Skin of body (tissue), 2 donors: ENCODE results near the gene CDHR2. TPM values are rescaled to one million over a fixed set of nuclear protein-coding genes. Genes with fewer than 3 reads are reported as not detected.
"Not testable (repeated sequence)": the region's sequence is repeated elsewhere in the genome, so short reads cannot be mapped to it uniquely, and the experiment has no call there.

Experiments
- DNase-seq: peaks from one replicate; lab custom pipeline; 2025; lab: John Stamatoyannopoulos, UW
- total RNA-seq: library from RNA; depleted of rRNA; stranded (reverse); fragments of >200 nt; gene quantifications from one replicate; pipeline ENCODE4 v1.2.3, GENCODE V29; 2014

Gene CDHR2
- total RNA-seq, 1 donor from 2014 or later = not detected

GRCh38 chr5:176565760-176566288 is 16.7 kb downstream of the CDHR2 start:
- DNase-seq = no peak

DNA sequence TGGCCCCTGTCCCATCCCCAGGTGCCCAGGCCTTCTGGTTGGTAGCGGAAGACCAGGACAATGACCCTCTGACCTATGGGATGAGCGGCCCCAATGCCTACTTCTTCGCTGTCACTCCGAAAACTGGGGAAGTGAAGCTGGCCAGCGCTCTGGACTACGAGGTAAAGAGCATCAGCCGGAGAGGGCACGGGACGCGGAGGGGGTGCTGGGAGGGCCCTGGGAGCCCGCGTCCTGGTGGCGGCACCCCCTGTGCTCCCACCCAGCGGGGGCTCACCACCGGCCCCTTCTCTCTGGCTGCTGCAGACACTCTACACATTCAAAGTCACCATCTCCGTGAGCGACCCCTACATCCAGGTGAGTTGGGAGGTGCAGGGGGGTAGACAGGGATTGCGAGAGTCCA is 19.5 kb downstream of the CDHR2 start:
- DNase-seq = no peak

DNA sequence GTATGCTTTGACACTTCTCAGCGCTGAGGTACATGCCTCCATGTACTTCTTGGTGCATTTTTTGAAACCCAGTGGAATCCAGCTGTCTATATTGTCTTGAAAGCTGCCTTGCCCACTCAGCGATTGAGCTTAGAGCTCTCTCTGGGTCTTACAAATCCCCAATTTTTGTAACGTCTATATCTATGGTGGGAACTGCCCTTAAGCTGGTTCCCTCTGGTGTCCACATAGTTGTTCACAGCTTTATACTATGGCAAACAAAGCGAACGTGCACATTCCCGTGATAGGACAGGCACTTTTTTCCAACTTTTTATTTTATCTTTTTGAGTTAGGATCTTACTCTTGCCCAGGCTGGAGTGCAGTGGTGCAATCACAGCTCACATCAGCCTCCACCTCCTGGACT is 20.9 kb downstream of the CDHR2 start:
- DNase-seq = no peak

DNA sequence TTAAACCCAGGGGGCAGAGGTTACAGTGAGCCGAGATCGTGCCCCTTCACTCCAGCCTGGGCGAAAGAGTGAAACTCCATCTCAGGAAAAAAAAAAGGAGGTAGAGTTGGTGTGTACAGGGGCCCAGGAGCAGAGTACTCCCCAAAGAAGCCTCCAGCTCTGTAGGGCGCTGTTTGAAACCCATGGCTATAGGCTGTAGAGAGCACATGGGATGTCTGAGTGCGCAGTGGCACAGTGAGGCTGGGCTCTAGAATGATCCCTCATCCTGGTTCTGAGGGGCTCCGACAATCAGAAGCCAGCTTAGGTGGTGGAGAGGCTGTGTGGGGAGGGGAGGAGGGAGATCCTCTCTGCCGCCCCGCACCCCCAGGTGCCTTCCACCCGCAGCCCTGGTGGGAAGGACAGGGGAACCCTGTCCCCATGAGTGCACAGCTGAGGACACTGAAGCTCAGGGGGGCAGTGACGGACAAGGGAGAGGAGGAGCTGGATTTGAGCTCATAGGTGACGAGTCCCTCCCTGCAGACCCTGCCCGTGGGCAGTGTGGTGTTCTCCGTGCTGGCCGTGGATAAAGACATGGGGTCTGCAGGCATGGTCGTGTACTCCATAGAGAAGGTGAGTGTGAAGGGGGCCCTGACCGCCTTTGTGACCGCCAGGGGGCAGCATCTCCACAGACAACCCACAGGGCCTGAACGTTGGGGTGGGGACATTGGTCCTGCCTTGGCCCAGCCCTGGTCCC is 24.6 kb downstream of the CDHR2 start:
- no peak for DNase-seq

GRCh38 chr5:176574297-176574591 is 25.1 kb downstream of the CDHR2 start:
- DNase-seq = no peak

DNA sequence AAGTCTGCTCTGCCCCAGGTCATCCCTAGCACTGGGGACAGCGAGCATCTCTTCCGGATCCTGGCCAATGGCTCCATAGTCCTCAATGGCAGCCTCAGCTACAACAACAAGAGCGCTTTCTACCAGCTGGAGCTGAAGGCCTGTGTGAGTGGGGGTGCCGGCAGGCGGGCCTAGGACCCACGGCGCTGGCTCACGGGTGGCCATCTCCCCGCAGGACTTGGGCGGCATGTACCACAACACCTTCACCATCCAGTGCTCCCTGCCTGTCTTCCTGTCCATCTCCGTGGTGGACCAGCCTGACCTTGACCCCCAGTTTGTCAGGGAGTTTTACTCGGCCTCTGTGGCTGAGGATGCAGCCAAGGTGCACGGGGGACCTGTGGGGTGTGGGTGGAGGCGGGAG is 25.9 kb downstream of the CDHR2 start:
- DNase-seq = no peak

DNA sequence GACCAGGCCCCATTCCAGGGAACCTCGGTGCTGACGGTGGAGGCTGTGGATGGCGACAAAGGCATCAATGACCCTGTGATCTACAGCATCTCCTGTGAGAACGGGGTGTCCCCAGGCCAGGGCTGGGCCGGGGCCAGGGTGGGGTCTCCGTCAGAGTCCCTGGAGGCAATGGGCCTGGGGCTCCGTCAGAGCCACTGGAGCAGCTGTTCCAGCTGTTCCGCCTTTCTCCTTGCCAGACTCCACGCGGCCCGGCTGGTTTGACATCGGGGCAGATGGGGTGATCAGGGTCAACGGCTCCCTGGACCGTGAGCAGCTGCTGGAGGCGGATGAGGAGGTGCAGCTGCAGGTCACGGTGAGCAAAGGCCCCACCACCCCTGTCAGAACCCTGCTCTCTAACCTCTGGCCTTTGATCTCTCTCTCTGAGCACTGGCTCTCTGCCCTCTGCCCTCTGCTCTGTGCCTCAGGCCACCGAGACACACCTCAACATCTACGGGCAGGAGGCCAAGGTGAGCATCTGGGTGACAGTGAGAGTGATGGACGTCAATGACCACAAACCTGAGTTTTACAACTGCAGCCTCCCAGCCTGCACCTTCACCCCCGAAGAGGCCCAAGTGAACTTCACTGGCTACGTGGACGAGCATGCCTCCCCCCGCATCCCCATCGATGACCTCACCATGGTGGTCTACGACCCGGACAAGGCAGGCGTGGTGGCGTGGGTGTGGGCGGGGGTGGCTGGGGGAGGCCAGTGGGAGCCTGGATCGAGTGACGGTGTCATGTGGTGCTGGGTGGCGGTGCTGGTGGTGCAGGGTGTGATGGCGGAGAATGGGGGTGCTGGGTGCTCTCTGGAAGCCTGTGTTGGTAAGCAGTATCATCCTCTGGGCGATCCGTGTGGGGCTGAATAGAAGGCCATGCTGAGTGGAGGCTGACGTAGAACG is 26.6 kb downstream of the CDHR2 start:
- DNase-seq = no peak

DNA sequence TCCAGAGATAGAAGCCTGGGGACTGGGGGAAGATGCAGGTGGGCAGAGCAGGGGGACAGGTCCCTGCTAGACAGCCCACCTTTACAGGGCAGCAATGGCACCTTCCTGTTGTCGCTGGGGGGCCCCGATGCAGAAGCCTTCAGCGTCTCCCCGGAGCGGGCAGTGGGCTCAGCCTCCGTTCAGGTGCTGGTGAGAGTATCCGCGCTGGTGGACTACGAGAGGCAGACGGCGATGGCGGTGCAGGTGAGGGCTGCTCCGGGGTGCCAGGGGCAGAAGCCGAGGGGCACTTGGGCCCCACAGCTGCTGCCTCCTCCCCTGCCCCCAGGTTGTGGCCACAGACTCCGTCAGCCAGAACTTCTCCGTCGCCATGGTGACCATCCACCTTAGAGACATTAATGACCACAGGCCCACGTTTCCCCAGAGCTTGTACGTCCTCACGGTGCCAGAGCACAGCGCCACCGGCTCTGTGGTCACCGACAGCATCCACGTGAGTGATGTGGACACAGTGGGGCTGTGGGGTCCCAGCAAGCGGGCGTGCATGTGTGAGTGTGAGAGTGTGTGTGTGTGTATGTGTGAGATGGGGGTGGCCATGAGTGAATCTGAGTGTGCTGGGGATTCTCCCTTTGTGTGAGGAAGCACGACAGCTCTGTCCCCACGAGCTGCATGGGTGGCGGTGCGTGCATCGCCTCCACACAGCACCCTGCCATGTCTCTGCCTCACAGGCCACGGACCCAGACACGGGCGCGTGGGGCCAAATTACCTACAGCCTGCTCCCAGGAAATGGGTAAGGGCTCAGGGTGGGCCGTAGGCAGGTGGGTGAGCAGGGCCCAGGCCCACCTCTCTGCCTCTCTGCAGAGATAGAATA is 28.4 kb downstream of the CDHR2 start:
- no peak for DNase-seq

- DNase-seq = no peak
Observed at GRCh38 chr5:176578391-176578808, 29.3 kb downstream of the CDHR2 start.

DNA sequence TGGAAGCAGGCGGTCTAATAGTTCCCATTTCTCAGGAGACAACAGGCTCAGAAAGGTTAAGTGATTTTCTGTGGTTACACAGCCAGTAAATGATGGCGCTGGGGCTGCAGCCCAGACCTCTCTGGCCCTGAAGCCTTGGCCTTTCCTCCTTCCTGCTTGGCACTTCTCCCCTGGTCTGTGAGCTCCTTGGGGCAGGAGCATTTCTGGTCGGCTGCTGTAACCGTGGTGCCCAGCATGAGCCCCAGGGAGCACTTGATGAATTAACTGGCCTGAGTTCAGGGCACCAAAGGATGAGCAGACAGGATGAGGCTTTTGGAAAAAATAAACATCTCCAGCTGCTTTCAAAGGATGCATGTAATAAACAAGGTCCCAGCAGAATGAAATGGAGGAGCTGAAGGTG is 30.2 kb downstream of the CDHR2 start:
- no peak for DNase-seq

GRCh38 chr5:176581361-176581760 is 32.2 kb downstream of the CDHR2 start:
- DNase-seq = no peak

- DNase-seq = no peak
Observed at GRCh38 chr5:176583076-176583475, 33.9 kb downstream of the CDHR2 start.

GRCh38 chr5:176587398-176587797 is 38.3 kb downstream of the CDHR2 start:
- DNase-seq = no peak

- no peak for DNase-seq
Observed at GRCh38 chr5:176588297-176588696, 39.2 kb downstream of the CDHR2 start.

- no peak for DNase-seq
Observed at GRCh38 chr5:176589039-176589769, 40.1 kb downstream of the CDHR2 start.

DNA sequence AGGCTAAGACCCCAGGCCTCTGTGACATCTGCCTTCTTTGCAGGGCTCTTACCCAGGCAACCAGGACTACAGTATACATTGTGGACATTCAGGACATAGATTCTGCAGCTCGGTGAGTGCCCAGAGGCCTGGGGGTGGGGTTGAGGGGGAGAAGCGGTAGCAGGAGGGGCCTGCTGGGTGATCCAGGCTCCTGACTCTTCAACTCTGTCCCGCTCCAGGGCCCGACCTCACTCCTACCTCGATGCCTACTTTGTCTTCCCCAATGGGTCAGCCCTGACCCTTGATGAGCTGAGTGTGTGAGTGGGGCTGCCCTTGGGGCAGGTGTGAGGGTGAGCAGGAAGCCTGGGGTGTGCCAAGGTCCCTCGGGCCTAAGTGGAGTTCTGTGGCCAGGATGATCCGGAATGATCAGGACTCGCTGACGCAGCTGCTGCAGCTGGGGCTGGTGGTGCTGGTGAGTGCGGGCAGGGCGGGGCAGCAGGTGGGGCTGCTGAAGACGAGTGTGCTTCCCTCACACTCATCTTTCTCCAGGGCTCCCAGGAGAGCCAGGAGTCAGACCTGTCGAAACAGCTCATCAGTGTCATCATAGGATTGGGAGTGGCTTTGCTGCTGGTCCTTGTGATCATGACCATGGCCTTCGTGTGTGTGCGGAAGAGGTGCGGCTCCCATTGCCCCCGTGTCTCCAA is 41.0 kb downstream of the CDHR2 start:
- no peak for DNase-seq

DNA sequence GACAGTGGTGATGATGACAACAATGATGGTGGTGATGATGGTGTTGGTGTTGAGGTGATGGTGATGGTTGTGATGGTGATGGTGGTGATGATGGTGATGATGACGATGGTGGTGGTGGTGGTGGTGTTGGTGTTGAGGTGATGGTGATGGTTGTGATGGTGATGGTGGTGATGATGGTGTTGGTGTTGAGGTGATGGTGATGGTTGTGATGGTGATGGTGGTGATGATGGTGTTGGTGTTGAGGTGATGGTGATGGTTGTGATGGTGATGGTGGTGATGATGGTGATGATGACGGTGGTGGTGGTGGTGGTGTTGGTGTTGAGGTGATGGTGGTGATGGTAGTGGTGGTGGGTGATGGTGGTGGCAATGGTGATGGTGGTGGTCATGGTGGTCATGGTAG is 42.5 kb downstream of the CDHR2 start:
- not testable (repeated sequence) for DNase-seq

GRCh38 chr5:176592573-176592972 is 43.4 kb downstream of the CDHR2 start:
- no peak for DNase-seq

DNA sequence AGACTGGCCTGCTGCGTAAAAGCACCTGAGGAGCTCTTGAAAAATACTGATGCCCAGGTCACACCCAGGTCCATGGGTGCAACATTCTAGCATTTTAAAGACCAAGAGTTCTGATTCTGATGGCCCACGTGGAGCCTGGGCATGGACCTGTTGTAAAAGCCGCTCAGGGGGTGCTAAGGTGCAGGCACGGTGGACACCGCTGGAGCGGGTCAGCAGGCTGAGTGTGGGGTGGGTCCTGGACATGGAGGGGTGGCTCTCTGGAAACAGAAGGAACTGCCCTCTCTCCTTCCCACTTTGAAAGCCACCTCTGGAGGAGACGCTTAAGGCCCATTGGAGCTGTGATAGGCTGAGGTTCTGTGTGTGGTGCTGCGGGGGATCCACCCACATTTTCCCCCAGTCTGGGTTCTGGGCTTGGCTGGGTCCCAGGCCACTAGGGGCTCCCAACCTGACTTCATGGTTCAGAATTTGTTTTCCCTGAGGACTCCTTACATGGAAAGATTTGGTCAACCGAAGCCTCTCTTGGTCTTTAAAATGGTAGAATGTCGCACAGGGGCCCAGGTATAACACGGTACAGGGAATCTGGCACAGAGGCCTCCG is 44.2 kb downstream of the CDHR2 start:
- no peak for DNase-seq

DNA sequence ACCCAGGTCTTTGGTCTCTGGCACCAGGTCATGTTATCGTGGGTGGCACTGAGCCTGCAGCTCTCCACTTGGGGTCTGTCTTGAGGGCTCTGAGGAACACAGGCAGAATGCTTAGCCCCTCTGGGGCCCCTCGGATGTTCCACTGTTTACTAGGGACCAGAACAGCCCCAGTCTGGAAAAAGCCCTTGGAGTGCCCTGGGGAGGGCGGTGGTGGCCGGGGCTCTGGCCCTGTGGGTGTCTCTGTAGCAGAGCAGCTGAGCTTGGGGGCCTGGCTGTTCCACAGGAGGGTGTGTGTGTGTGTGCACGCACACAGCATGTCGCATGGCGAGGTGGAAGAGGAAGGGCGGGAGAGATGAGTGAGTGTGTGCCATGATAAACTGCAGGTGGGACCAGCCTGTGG is 45.4 kb downstream of the CDHR2 start:
- DNase-seq = no peak
